Peyer's patch (tissue), 4 donors: ENCODE results near the gene ALDH9A1. TPM values are rescaled to one million over a fixed set of nuclear protein-coding genes. Genes with fewer than 3 reads are reported as not detected.
A peak's percentile ranks its signal among the peaks of the same experiment; 100 is the strongest.
"Not testable (repeated sequence)": the region's sequence is repeated elsewhere in the genome, so short reads cannot be mapped to it uniquely, and the experiment has no call there.

ENCODE experiments used
- DNase-seq, 3 donors: peaks; one replicate each; pipeline ENCODE4 v3.0.0-alpha.2; 2017 to 2019
- H3K27ac ChIP-seq, 4 donors: fragments of 200-600 bp; sonication (generic); one replicate each; pipeline ENCODE4 v1.5.1; 2016 to 2019
- H3K27me3 ChIP-seq, 2 donors: fragments of 200-600 bp; sonication (generic); one replicate each; pipeline ENCODE4 v1.5.1; 2019
- H3K36me3 ChIP-seq, 3 donors: fragments of 200-600 bp; sonication (generic); one replicate each; pipeline ENCODE4 v1.5.1; 2016 to 2019
- H3K4me1 ChIP-seq, 4 donors: fragments of 200-600 bp; sonication (generic); one replicate each; pipeline ENCODE4 v1.5.1; 2016 to 2019
- H3K4me3 ChIP-seq, 4 donors: fragments of 200-600 bp; sonication (generic); 1 replicate in 3 of 4; 2 replicates in 1 of 4; pipeline ENCODE4 v1.5.1; 2016 to 2019; ENCODE audit warnings: mild to moderate bottlenecking in 1 of 4
- H3K9me3 ChIP-seq, 4 donors: fragments of 200-600 bp; sonication (generic); one replicate each; pipeline ENCODE4 v1.5.1; 2016 to 2019; ENCODE audit warnings: mild to moderate bottlenecking in 1 of 4
- POLR2A ChIP-seq, 2 donors: fragments of 450-650 bp; IDR thresholded peaks; one replicate each; pipeline ENCODE4 v1.5.1; 2017; ENCODE audit warnings: antibody characterized with exemption in 2 of 2, mild to moderate bottlenecking in 2 of 2, moderate library complexity in 2 of 2
- total RNA-seq, 4 donors: library from RNA; depleted of rRNA; stranded (reverse); fragments of >200 nt; gene quantifications; one replicate each; pipeline ENCODE4 v1.1.0, GENCODE V29; 2016
- TF ChIP-seq, protein P1 (sequence below), 6 experiments: fragments of 450-650 bp in 4 of 6; fragments of 200-600 bp in 2 of 6; sonication (generic) in 1 of 6; IDR thresholded peaks; one replicate each; pipeline ENCODE4 v1.5.1; 2017 to 2019; ENCODE audit warnings: antibody characterized with exemption in 6 of 6, mild to moderate bottlenecking in 3 of 6, moderate library complexity in 1 of 6

ALDH9A1 gene
- total RNA-seq = 100 to 1,000 TPM in 1 of 4 donors, 10 to 100 TPM in 3; 54.5 to 104 (median 74.0) TPM

DNA sequence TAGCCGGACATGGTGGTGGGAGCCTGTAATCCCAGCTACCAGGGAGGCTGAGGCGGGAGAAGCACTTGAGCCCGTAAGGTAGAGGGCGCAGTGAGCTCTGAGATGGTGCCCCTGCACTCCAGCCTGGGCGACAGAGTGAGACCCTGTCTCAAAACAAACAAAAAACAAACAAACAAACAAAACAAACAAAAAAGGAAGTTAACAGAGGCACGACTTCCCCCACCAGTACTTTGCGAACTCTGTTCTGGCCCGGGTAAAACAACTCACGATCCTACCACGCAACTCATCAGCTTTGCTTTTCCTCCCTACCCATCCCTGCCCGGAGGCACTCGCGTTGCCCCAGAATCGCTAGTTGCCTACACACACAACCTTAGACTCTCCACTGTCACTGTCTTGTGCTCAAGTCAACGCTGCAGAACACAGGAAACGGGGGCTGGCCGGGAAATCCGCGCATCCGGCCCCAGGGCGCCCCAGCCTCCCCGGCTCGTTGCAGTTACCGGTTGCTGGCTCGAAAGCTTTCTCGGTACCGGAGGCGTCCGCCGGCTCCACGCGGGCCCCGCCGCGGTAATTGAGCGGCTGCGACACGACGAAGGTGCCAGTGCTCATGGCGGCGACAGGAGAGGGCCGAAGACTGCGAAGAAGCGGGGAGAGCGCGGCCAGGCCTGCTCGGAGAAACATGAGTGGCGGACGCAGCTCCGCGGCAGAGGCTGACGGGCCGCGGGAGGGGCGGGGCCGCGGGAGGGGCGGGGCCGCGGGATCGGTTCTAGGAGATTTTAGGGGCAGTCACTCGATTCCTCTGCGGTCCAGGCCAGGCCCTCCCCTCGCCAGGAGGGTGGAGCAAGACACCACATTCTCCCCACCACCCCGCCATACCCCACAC lies at the start of gene ALDH9A1:
Gene ALDH9A1, minus strand, starts transcription at position 682 of the 880 bp plus-strand sequence. Its CDS starts 4 bp downstream, at position 678.
- H3K27me3 ChIP-seq = no peaks in the 10 kb centered on the region
- peaks cover 0 to 17% (median 10%) of the 10 kb centered on the region in 4 donors for H3K4me1 ChIP-seq
- H3K27ac ChIP-seq = peak within 1 kb of the TSS; percentile 93 to 97 (median 96)
- peak; percentile 87 to 95 (median 91) for DNase-seq
- H3K36me3 ChIP-seq = peaks cover 0 to 8% (median 0%) of the 10 kb centered on the region in 3 donors
- peak within 1 kb of the TSS; percentile 62 to 88 (median 78) for H3K4me3 ChIP-seq
- H3K9me3 ChIP-seq = no peaks in the 10 kb centered on the region
- peak; percentile 78 to 86 for TF ChIP-seq POLR2A (IDR thresholded peaks at IDR 0.05)
- TF ChIP-seq, protein P1, sequence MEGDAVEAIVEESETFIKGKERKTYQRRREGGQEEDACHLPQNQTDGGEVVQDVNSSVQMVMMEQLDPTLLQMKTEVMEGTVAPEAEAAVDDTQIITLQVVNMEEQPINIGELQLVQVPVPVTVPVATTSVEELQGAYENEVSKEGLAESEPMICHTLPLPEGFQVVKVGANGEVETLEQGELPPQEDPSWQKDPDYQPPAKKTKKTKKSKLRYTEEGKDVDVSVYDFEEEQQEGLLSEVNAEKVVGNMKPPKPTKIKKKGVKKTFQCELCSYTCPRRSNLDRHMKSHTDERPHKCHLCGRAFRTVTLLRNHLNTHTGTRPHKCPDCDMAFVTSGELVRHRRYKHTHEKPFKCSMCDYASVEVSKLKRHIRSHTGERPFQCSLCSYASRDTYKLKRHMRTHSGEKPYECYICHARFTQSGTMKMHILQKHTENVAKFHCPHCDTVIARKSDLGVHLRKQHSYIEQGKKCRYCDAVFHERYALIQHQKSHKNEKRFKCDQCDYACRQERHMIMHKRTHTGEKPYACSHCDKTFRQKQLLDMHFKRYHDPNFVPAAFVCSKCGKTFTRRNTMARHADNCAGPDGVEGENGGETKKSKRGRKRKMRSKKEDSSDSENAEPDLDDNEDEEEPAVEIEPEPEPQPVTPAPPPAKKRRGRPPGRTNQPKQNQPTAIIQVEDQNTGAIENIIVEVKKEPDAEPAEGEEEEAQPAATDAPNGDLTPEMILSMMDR (IDR thresholded peaks at IDR 0.05) = peak in 4 of 6 experiments; percentile 20 to 48 (median 40)

DNA sequence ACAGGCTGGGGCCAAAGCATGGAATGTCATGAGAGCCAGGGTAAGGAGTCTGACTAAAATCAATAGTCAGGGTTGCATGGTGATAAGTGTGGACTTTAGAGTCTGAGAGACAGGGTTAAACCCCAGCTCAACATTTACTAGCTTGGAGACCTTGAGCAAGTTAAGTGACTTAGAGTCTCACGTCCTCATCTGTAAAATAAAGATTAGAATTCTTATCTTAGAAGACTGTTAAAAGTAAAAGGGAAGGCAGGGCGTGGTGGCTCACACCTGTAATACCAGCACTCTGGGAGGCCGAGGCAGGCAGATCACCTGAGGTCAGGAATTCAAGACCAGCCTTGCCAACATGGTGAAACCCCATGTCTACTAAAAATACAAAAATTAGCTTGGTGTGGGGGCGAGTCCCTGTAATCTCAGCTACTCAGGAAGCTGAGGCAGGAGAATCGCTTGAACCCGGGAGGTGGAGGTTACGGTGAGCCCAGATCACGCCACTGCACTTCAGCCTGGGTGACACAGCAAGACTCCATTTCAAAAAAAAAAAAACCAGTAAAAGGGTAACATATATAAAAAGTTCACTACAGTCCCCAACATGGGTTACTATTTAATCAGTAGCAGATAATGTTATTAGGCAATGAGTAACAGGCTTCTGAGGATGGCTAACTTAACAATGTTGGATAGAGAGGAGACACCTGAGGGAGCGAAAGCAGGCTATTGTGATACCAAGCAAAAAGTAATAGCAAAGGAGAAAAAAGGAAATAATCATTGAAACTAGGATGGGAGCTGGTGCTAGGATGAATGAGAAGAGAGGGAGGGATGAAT lies 49.5 kb upstream of the ALDH9A1 start:
- Histone ChIP-seq H3K36me3 (peaks cover 0 to 49% (median 0%) of the 10 kb centered on the region in 3 donors), H3K27ac (peak overlapping the region in 2 of 4 donors; percentile 71 to 73), H3K4me3 (no peak overlapping the region), H3K9me3 (no peaks in the 10 kb centered on the region), H3K4me1 (peaks cover 0 to 7% (median 0%) of the 10 kb centered on the region in 4 donors), H3K27me3 (no peaks in the 10 kb centered on the region)
- TF ChIP-seq, protein P1 (IDR thresholded peaks at IDR 0.05) = no peak
- no peak for TF ChIP-seq POLR2A (IDR thresholded peaks at IDR 0.05)
- peak in 2 of 3 donors; percentile 59 to 65 for DNase-seq

DNA sequence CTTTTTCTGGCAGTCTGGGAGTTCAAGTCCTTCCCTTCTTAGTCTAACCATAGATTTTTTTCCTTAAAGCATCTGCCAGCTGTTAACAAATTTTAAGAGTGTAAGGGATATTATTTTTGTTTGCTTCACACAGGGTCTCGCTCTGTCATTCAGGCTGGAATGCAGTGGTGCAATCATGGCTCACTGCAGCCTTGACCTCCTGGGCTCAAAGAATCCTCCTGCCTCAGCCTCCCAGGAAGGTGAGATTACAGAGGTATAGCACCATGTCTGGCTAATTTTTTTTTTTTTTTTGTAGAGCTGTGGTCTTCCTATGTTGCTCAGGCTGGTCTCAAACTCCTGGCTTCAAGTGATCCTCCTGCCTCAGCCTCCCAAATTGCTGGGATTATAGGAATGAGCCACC lies 46.6 kb upstream of the ALDH9A1 start:
- not testable (repeated sequence) for H3K9me3 ChIP-seq, H3K27me3 ChIP-seq, DNase-seq, H3K4me3 ChIP-seq, H3K27ac ChIP-seq, H3K4me1 ChIP-seq
- peaks cover 0 to 53% (median 0%) of the 10 kb centered on the region in 3 donors for H3K36me3 ChIP-seq

DNA sequence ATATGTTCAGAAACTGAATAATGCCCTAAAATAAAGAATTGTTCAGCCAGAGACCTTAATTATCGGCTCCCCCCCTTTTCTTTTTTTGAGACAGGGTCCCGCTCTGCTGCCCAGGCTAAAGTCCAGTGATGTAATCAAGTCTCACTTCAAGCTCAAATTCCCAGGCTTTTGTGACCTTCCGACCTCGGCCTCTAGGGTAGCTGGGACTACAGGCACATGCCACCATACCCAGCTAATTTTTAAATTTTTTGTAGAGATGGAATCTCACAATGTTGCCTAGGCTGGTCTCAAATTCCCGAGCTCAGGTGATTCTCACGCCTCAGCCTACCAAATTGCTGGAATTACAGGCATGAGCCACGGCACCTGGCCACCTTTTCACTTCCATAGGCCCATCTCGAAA lies 43.8 kb upstream of the ALDH9A1 start:
- peaks cover 0 to 9% (median 0%) of the 10 kb centered on the region in 4 donors for H3K4me1 ChIP-seq
- H3K27me3 ChIP-seq = no peaks in the 10 kb centered on the region
- no peak overlapping the region for H3K27ac ChIP-seq
- no peak for DNase-seq
- TF ChIP-seq, protein P1 (IDR thresholded peaks at IDR 0.05) = no peak
- no peak for TF ChIP-seq POLR2A (IDR thresholded peaks at IDR 0.05)
- H3K36me3 ChIP-seq = peaks cover 0 to 61% (median 0%) of the 10 kb centered on the region in 3 donors
- no peak overlapping the region for H3K4me3 ChIP-seq
- no peaks in the 10 kb centered on the region for H3K9me3 ChIP-seq

DNA sequence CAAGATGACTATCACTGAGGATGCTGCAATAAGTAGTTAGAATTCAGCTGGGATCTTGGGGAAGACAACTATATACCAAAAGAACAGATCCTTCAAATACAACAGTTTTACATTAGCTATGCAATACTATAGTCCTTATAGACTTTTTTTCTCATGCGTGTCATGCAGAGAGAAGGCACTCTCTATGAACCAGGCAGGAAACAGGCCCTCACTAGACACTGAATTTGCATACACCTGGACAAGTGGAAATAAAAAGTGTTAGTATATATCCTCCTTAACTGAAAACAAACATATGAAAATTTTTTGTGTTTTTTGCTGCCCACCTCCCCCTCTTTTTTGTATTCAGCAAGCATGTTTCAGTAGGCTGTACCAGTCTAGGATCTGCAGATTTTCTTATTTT lies 40.4 kb upstream of the ALDH9A1 start:
- no peak overlapping the region for H3K4me3 ChIP-seq
- no peak for TF ChIP-seq POLR2A (IDR thresholded peaks at IDR 0.05)
- TF ChIP-seq, protein P1 (IDR thresholded peaks at IDR 0.05) = no peak
- peak overlapping the region in 1 of 4 donors; percentile 6 for H3K27ac ChIP-seq
- H3K36me3 ChIP-seq = peaks cover 0 to 76% (median 0%) of the 10 kb centered on the region in 3 donors
- no peak for DNase-seq
- H3K9me3 ChIP-seq = no peaks in the 10 kb centered on the region
- H3K27me3 ChIP-seq = no peaks in the 10 kb centered on the region
- H3K4me1 ChIP-seq = peaks cover 0 to 4% (median 0%) of the 10 kb centered on the region in 4 donors
